Thyroid gland (tissue), 4 donors: Measurements from ENCODE around the gene DIP2C.

Experiments used
- CTCF ChIP-seq, 6 experiments: fragments of 200-600 bp in 3 of 6; fragments of 450-650 bp in 3 of 6; sonication (generic) in 3 of 6; IDR thresholded peaks; one replicate each; pipeline ENCODE4 v1.5.1; 2016 to 2019; ENCODE audit warnings: antibody characterized with exemption in 6 of 6, mild to moderate bottlenecking in 2 of 6, inconsistent platforms in 1 of 6, moderate library complexity in 1 of 6
- POLR2A ChIP-seq, 2 donors: fragments of 450-650 bp; IDR thresholded peaks; one replicate each; pipeline ENCODE4 v1.6.1; 2017; ENCODE audit warnings: antibody characterized with exemption in 2 of 2, mild to moderate bottlenecking in 2 of 2, moderate library complexity in 1 of 2

- TF ChIP-seq POLR2A (IDR thresholded peaks at IDR 0.05) (no peak), CTCF (IDR thresholded peaks at IDR 0.05) (no peak)
Measured at GRCh38 chr10:404991-405390, 284.5 kb downstream of the DIP2C start.
